ENCODE measurements around the gene LRP2.
"Not testable (repeated sequence)": the region's sequence is repeated elsewhere in the genome, so short reads cannot be mapped to it uniquely, and the experiment has no call there.

LRP2 gene

GRCh38 chr2:169300636-169301530 is 61.5 kb downstream of the LRP2 start:
- DNase-seq = no peak

- DNase-seq = no peak
Measured at GRCh38 chr2:169298007-169298406, 64.3 kb downstream of the LRP2 start.

GRCh38 chr2:169294001-169294675 is 68.2 kb downstream of the LRP2 start:
- DNase-seq = no peak

GRCh38 chr2:169291517-169291916 is 70.8 kb downstream of the LRP2 start:
- no peak for DNase-seq

- DNase-seq = no peak
Measured at GRCh38 chr2:169290433-169290832, 71.9 kb downstream of the LRP2 start.

GRCh38 chr2:169287666-169288065 is 74.7 kb downstream of the LRP2 start:
- no peak for DNase-seq

GRCh38 chr2:169286624-169287231 is 75.6 kb downstream of the LRP2 start:
- DNase-seq = no peak

GRCh38 chr2:169285531-169286235 is 76.7 kb downstream of the LRP2 start:
- DNase-seq = no peak

- DNase-seq = no peak
Measured at GRCh38 chr2:169280502-169280901, 81.8 kb downstream of the LRP2 start.

- no peak for DNase-seq
Measured at GRCh38 chr2:169275696-169276444, 86.5 kb downstream of the LRP2 start.

- no peak for DNase-seq
Measured at GRCh38 chr2:169272010-169272409, 90.3 kb downstream of the LRP2 start.

- DNase-seq = not testable (repeated sequence)
Measured at GRCh38 chr2:169270574-169270973, 91.8 kb downstream of the LRP2 start.

GRCh38 chr2:169265591-169265990 is 96.7 kb downstream of the LRP2 start:
- DNase-seq = no peak

- DNase-seq = no peak
Measured at GRCh38 chr2:169260846-169261642, 101.3 kb downstream of the LRP2 start.

- no peak for DNase-seq
Measured at GRCh38 chr2:169260246-169260645, 102.1 kb downstream of the LRP2 start.

- no peak for DNase-seq
Measured at GRCh38 chr2:169259402-169259801, 102.9 kb downstream of the LRP2 start.

GRCh38 chr2:169258045-169258601 is 104.2 kb downstream of the LRP2 start:
- DNase-seq = no peak

- no peak for DNase-seq
Measured at GRCh38 chr2:169254774-169255173, 107.6 kb downstream of the LRP2 start.

GRCh38 chr2:169247211-169247610 is 115.1 kb downstream of the LRP2 start:
- DNase-seq = no peak

- DNase-seq = no peak
Measured at GRCh38 chr2:169240405-169240804, 121.9 kb downstream of the LRP2 start.

GRCh38 chr2:169237939-169238338 is 124.4 kb downstream of the LRP2 start:
- DNase-seq = no peak

Measured in NCI-H1436 treated with DMSO at 0.1 percent for 48 hours (cell line).